Measurements from ENCODE around the gene IFNW1.
A peak's percentile ranks its signal among the peaks of the same experiment; 100 is the strongest.
"Not testable (repeated sequence)": the region's sequence is repeated elsewhere in the genome, so short reads cannot be mapped to it uniquely, and the experiment has no call there.

The IFNW1 gene

DNA sequence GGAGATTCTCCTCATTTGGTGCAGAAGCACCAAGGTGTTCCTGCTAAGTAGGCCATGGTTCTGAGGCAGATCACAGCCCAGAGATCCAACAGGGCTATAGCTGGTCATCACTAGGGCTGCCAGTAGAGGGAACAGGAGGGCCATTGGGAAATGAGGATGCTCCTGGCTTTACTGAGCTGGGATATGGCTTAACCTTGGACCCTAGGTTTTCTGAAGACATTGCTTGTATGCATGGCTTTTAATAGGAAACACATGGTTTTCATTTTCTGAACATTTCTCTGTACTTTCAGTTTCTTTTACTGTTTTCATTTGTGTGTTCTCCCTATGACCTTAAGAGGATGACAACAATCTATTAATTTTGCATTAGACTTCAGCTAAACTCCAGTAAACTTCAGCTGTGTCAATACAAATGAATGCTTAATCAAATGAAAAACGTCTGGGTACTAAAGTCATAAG is at the start of gene IFNW1:
IFNW1 (minus strand) TSS at position 406 of the 456 bp plus-strand sequence; CDS start at position 144, 262 bp downstream.
- no peak for DNase-seq

GRCh38 chr9:21187487-21187886 is 45.9 kb upstream of the IFNW1 start, which contains the start of gene IFNA4:
TSS of gene IFNA4 (minus strand) at chr9:21187587. CDS start at chr9:21187531, 56 bp downstream.
- not testable (repeated sequence) for DNase-seq

DNA sequence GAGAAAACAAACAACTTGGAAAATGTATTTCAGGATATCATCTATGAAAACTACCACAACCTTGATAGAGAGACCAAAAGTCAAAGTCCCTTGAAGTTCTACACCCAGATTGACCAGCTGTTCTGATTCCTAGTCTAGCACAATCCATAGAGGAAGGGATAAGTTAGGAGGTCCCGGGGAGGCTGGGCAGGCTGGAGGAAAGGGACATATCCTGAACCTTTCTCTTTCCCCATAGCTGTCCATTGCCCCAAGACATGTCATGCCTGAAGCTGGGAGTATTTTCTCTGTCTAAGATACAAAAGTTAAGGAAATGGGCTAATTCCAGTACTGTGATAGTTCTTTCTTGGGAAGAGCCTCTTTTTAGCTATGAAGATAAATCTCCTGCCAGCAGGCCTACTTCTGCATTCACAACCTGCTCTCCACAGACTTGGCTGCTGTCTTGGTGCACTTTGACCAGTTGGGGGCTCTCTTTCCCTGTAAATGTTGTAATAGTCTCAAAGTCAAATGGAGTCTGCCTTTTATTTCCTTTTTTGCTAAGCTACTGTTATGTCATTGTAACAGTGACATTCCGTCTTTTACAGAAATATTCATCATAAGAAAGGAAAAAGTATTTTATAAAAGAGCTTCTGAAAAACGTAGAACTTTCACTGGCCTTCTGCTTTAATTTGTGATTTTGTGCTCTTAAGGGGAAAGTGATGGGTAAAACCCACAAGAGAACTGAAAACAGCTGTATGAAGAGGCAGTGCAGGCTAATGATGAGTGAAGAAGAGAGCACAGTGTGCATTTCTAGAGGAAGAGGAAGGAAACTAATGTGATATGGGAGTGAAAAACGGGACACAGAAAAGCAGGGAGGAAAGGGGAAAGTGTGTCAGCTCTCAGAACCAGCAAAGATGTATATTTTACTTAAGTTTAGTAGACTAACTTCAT is 41.4 kb upstream of the IFNW1 start:
- DNase-seq, result not testable (repeated sequence)

- DNase-seq, result no peak
Measured at GRCh38 chr9:21174671-21175070, 33.0 kb upstream of the IFNW1 start.

GRCh38 chr9:21172156-21172555 is 30.5 kb upstream of the IFNW1 start:
- no peak for DNase-seq

DNA sequence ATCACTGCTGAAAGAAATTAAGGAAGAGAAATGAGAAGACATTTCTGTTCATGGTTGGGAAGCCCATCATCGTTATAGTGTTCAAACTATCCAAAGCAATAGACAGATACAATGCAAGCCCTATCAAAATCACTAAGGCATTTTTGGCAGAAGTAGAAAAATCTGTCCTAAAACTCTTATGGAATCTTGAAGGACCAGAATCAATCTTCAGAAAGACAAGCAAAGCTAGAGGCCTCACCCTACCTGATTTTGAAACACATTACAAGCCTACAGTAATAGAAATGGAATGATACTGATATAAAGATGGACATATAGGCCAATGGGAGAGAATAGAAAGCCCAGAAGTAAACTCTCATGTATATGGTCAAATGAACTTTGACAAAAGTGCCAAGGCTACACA is 29.7 kb upstream of the IFNW1 start:
- no peak for DNase-seq

DNA sequence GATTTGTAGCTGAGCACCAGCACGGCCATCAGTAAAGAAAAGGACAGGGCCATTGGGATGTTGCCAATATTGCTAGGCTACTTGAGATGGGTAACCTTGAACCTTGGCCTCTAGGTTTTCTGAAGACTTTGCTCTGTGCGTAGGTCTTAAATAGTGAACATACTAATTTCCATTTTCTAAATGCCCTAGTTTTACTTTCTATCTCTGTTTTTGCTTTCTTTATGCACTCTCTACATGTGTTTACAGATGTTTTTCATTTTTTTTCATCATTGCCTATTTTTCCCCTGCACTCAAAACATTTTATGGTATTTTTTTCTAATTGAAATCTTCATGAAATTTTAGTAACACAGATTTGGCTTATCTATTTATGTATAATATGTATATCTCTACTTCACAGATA is 24.9 kb upstream of the IFNW1 start, which contains the start of gene IFNA21:
IFNA21 (minus strand) TSS at position 101 of the 400 bp plus-strand sequence; CDS start at position 53, 48 bp downstream.
- DNase-seq, result not testable (repeated sequence)

GRCh38 chr9:21165516-21165915 is 23.9 kb upstream of the IFNW1 start:
- DNase-seq, result no peak

GRCh38 chr9:21160178-21160577 is 18.5 kb upstream of the IFNW1 start:
- DNase-seq, result peak; percentile 24

- no peak for DNase-seq
Measured at GRCh38 chr9:21155501-21155900, 13.9 kb upstream of the IFNW1 start.

GRCh38 chr9:21154018-21154608 is 12.5 kb upstream of the IFNW1 start:
- peak; percentile 17 for DNase-seq

DNA sequence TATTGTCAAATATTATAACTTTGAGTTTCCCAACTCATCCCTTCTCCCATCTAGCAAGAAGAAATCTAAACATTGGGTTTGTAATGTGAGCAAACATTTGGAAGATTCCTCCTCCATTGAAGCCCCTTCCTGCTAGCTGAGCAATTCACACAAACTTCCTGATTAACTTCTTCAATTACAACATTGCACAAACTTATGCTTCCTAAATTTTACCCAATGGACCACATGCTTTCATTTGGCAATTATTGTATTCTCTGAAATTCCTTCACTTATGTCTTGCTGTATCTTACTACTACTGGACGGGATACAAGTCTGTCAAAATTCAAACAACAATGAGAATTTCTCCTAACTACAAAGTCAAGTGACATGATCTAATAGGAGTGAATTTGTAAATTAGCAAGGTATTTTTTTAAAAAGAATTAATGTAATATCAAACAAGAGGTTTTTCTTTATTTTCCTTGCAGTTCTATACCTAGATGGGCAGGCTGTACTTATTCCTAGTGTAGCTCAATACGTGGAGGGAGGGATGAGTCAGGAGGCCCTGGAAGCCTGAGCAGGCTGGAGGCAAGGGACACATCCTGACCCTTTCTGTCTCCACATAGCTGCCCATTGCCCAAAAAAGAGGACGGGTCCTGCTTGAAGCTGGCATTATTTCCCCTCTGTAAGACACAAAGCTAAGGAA is 11.8 kb upstream of the IFNW1 start:
- no peak for DNase-seq

GRCh38 chr9:21144603-21145002 is 3.0 kb upstream of the IFNW1 start:
- no peak for DNase-seq

DNA sequence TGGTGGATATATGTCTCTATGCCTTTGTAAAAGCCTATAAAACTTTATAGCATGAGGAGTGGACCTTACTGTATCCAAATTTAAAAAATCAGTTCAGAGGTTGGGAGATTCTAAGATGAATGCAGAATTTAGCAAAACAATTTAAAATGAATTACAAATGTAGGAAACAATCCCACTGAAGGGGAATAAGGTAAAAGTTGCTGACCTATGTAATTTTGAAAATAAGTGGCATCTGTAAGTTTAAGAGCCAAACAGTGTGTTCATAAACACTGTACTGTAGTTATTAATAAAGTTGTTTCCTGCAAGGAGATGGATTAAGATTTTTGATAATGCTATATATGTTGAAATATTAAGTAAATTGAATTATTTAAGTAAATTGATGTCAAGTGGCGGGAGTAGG is 4.6 kb downstream of the IFNW1 start:
- DNase-seq, result no peak

DNA sequence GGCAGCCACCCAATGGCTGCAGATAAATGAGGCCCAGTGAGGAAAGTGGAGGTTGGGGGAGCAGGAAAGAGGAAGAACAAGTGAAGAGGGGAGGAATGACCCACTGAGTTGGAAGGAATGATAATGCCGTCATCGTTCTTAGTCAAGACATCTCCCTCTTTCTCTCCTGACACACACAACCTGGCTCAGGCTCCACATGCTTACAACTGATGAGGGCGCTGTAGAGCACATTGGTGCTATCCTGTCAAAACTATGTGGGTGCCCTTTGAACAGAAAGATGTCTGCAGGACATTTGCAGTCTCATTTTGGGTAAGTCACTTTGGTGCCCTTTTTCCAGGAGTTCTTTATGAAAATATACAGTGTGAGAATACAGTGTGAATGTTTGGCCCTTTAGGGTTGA is 5.9 kb downstream of the IFNW1 start:
- no peak for DNase-seq

- DNase-seq, result not testable (repeated sequence)
Measured at GRCh38 chr9:21128186-21128585, 13.4 kb downstream of the IFNW1 start.

- DNase-seq, result no peak
Measured at GRCh38 chr9:21121595-21122251, 19.9 kb downstream of the IFNW1 start.

DNA sequence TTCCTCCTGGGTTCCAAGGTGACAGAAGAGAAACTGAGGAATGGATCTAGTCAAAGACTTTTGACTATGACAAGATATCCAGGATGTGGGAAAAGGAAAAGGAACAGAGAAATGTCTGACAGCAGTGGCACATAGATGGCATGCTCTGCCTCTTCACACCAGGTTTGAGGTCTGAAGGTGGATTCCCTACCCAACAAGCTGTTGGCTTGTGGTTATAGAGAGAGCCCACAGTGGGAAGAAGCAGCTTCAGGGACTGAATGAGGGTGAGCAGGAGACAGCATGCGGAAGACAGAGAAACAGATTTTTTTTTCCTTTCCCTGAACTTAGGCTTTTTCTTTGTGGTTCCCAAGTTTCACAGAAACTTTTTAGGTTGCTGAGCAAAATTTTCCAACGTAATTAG is 20.6 kb downstream of the IFNW1 start:
- no peak for DNase-seq

DNA sequence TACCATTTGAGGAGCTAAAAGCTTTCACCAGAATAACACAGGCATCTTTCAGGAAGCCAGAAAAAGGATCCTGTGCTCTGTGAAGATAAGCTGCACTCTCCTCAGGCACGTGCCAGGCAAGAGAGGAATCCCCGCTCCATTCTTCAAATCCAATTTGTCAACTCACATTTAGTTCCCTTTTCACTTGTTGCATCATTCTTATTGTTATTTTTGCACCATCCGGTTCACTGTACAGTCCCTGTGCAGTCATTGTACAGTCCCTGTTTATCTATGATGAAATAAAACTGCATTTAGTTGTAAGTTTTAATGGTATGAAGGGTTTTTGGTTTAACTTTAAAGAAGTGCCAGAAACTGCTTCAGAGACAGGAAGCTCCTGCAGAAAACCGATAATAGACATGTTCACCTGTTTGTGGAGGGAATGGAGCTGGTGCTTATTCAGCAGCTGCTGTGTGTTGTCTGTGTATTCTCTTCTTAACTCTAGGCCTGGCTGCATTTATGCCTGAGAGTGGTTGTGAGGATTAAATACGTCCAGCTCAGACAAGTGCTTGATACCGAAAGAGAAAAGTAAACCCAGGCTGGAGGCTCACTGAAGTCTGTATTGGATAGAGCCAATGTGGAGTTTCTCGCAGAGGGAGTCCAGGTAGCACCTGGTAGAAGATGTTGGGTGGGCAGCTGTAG is 22.4 kb downstream of the IFNW1 start:
- peak; percentile 73 for DNase-seq

DNA sequence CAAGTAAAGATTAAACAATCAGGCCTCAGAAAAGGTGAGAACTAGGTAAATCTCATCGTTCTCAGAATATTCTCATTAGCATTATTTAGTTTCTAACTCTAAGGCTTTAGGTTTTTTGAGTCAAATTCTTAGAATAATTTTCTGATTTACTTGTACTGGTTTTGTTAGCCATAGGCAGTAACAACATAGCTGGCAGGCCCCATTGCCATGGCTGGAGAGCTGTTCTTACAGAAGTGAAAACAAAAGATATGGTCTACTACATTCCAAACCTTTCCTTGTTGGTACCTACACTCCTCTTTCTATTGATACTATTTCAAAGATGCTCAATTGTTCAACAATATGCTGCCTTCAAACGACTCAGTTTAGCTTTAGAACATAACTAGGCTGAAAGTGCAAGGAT is 27.3 kb downstream of the IFNW1 start:
- DNase-seq, result no peak

DNA sequence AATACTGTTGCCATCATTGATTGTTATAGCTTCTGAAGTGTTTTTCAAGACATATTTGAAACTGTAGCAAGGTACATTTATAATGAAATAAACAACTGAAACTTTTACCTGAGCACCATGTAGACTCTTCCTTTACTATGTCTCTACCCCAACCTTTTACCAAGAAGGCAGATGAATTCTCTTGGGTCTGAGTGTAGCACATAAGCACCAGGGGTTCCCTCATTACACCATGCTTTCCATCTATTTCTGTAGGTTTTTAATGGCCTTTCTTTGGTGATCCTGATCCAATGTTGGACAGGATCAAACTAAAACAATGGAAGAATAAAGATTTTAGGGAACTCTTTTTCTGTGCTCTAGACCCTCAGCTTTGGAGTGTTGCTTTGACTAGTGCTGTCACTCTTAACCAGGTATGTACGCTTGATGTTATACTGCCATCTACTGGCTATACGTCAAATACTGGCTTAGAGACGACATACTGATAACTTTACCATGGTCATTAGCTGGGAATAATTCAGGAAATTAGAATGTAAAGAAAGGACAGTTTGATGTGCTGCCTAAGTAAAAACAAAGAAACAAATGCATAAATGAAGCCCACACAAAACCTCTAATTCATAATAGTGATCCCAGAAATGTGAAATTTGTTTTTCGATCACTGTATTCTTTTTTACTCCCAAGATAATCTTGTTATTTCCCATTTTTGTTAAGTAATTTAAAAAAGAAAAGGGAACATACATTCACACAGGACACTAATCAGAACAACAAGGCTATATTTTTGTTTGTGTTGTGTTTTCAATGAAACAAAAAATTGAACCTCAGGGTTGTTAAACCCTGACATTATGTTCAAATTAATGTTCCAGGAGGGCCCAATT is 30.7 kb downstream of the IFNW1 start:
- DNase-seq, result peak; percentile 43

Data from DMS153 (cell line).